Glutamatergic neuron (in vitro differentiated cells): ENCODE data around the gene SMIM21. TPM values are rescaled to one million over a fixed set of nuclear protein-coding genes. Genes with fewer than 3 reads are reported as not detected.

Source experiments
- DNase-seq: peaks from one replicate; pipeline ENCODE4 v3.0.0; 2022
- H3K27ac Mint-ChIP-seq: one replicate; pipeline ENCODE4 v1.8.0; 2020; ENCODE audit warnings: mild to moderate bottlenecking, mixed read lengths, inconsistent platforms; ENCODE audit not compliant: unreplicated experiment
- H3K27me3 Mint-ChIP-seq: one replicate; pipeline ENCODE4 v1.8.0; 2020; ENCODE audit warnings: mild to moderate bottlenecking, moderate library complexity, mixed read lengths, inconsistent platforms; ENCODE audit not compliant: unreplicated experiment
- H3K36me3 Mint-ChIP-seq: one replicate; pipeline ENCODE4 v1.8.0; 2020; ENCODE audit warnings: mild to moderate bottlenecking, mixed read lengths, inconsistent platforms; ENCODE audit not compliant: unreplicated experiment
- H3K4me1 Mint-ChIP-seq: one replicate; pipeline ENCODE4 v1.8.0; 2020; ENCODE audit warnings: mild to moderate bottlenecking, low read depth, mixed read lengths, inconsistent platforms; ENCODE audit not compliant: unreplicated experiment
- H3K4me3 Mint-ChIP-seq: one replicate; pipeline ENCODE4 v1.8.0; 2020; ENCODE audit warnings: mild to moderate bottlenecking, mixed read lengths, inconsistent platforms; ENCODE audit not compliant: unreplicated experiment
- H3K9me3 Mint-ChIP-seq: one replicate; pipeline ENCODE4 v1.8.0; 2020; ENCODE audit warnings: mild to moderate bottlenecking, moderate library complexity, mixed read lengths, inconsistent platforms; ENCODE audit not compliant: unreplicated experiment
- CTCF ChIP-seq: fragments of 200-600 bp; sonication (generic); IDR thresholded peaks from one replicate; pipeline ENCODE4 v1.5.0; 2021; ENCODE audit not compliant: partially characterized antibody, unreplicated experiment
- total RNA-seq: library from RNA; stranded (reverse); fragmentation: NEBNext Ultra II Directional; extraction: Animal tissue kit (Norgen Biotek cat#: 25700); gene quantifications from one replicate; pipeline ENCODE4 v1.2.1, GENCODE V29; 2021; ENCODE audit not compliant: unreplicated experiment

SMIM21 gene
- total RNA-seq, 1 donor from 2014 or later: not detected

GRCh38 chr18:75375341-75375740, 52.2 kb downstream of the SMIM21 start:
- Mint-ChIP-seq H3K36me3 (no peaks in the 10 kb centered on the region), H3K4me1 (peaks cover 10% of the 10 kb centered on the region), H3K9me3 (peaks cover 5% of the 10 kb centered on the region)

GRCh38 chr18:75374466-75374865, 53.0 kb downstream of the SMIM21 start:
- Mint-ChIP-seq H3K4me3 (no peak overlapping the region), H3K27ac (no peak overlapping the region), H3K36me3 (no peaks in the 10 kb centered on the region), H3K4me1 (peaks cover 8% of the 10 kb centered on the region), H3K27me3 (peaks cover 6% of the 10 kb centered on the region), H3K9me3 (peaks cover 5% of the 10 kb centered on the region)
- no peak for DNase-seq
- no peak for TF ChIP-seq CTCF

More at GRCh38 chr18:75375341-75375740, 52.2 kb downstream of the SMIM21 start:
- Mint-ChIP-seq H3K27me3 (peaks cover 6% of the 10 kb centered on the region), H3K27ac (no peak overlapping the region), H3K4me3 (no peak overlapping the region)
- no peak for DNase-seq
- no peak for TF ChIP-seq CTCF

GRCh38 chr18:75369026-75369721, 58.3 kb downstream of the SMIM21 start:
- Mint-ChIP-seq H3K9me3 (peaks cover 5% of the 10 kb centered on the region), H3K4me3 (no peak overlapping the region), H3K27me3 (no peaks in the 10 kb centered on the region), H3K36me3 (no peaks in the 10 kb centered on the region), H3K4me1 (no peaks in the 10 kb centered on the region), H3K27ac (no peak overlapping the region)
- TF ChIP-seq CTCF: no peak
- DNase-seq: no peak

GRCh38 chr18:75365837-75366236, 61.7 kb downstream of the SMIM21 start:
- no peak for TF ChIP-seq CTCF
- no peaks in the 10 kb centered on the region for H3K27me3 Mint-ChIP-seq

GRCh38 chr18:75365254-75365629, 62.3 kb downstream of the SMIM21 start:
- Mint-ChIP-seq H3K27ac (no peak overlapping the region), H3K36me3 (no peaks in the 10 kb centered on the region), H3K4me1 (no peaks in the 10 kb centered on the region), H3K27me3 (no peaks in the 10 kb centered on the region), H3K4me3 (no peak overlapping the region), H3K9me3 (no peaks in the 10 kb centered on the region)
- no peak for DNase-seq
- no peak for TF ChIP-seq CTCF

More at GRCh38 chr18:75365837-75366236, 61.7 kb downstream of the SMIM21 start:
- Mint-ChIP-seq H3K36me3 (no peaks in the 10 kb centered on the region), H3K9me3 (no peaks in the 10 kb centered on the region), H3K4me3 (no peak overlapping the region), H3K27ac (no peak overlapping the region), H3K4me1 (no peaks in the 10 kb centered on the region)
- no peak for DNase-seq
